NCI-H510A (cell line): ENCODE results near the gene GBP3.
"Not testable (repeated sequence)": the region's sequence is repeated elsewhere in the genome, so short reads cannot be mapped to it uniquely, and the experiment has no call there.

ENCODE experiments used
- DNase-seq: peaks from one replicate; lab custom pipeline; 2025; lab: John Stamatoyannopoulos, UW

GBP3 gene

GRCh38 chr1:89022167-89022959 is at the start of gene GBP3:
Gene GBP3, minus strand, starts transcription at chr1:89022866. Its CDS starts 2,145 bp downstream, at chr1:89020721.
- DNase-seq = peak; percentile 4

- DNase-seq = no peak
Observed at GRCh38 chr1:89070509-89070908, 47.8 kb upstream of the GBP3 start.

GRCh38 chr1:89069951-89070350 is 47.3 kb upstream of the GBP3 start:
- no peak for DNase-seq

GRCh38 chr1:89068291-89068690 is 45.6 kb upstream of the GBP3 start:
- no peak for DNase-seq

GRCh38 chr1:89065079-89065868 is 42.6 kb upstream of the GBP3 start, which contains the start of gene GBP1:
Gene GBP1, minus strand, starts transcription at chr1:89065208. Its CDS starts 1,974 bp downstream, at chr1:89063234.
- DNase-seq = no peak

- DNase-seq = no peak
Observed at GRCh38 chr1:89064632-89065031, 42.0 kb upstream of the GBP3 start.

- DNase-seq = no peak
Observed at GRCh38 chr1:89063094-89063493, 40.4 kb upstream of the GBP3 start.

- no peak for DNase-seq
Observed at GRCh38 chr1:89060091-89060490, 37.4 kb upstream of the GBP3 start.

GRCh38 chr1:89051955-89052312 is 29.3 kb upstream of the GBP3 start:
- no peak for DNase-seq

GRCh38 chr1:89051300-89051954 is 28.8 kb upstream of the GBP3 start:
- DNase-seq = no peak

GRCh38 chr1:89050649-89051033 is 28.0 kb upstream of the GBP3 start:
- no peak for DNase-seq

- not testable (repeated sequence) for DNase-seq
Observed at GRCh38 chr1:89049901-89050648, 27.4 kb upstream of the GBP3 start.

GRCh38 chr1:89049187-89049586 is 26.5 kb upstream of the GBP3 start:
- DNase-seq = not testable (repeated sequence)

GRCh38 chr1:89047734-89048133 is 25.1 kb upstream of the GBP3 start:
- no peak for DNase-seq

GRCh38 chr1:89046318-89047183 is 23.9 kb upstream of the GBP3 start:
- DNase-seq = not testable (repeated sequence)

- no peak for DNase-seq
Observed at GRCh38 chr1:89044970-89045721, 22.5 kb upstream of the GBP3 start.

- DNase-seq = no peak
Observed at GRCh38 chr1:89043940-89044339, 21.3 kb upstream of the GBP3 start.

- DNase-seq = no peak
Observed at GRCh38 chr1:89042491-89042890, 19.8 kb upstream of the GBP3 start.

- no peak for DNase-seq
Observed at GRCh38 chr1:89041721-89042120, 19.1 kb upstream of the GBP3 start.

- no peak for DNase-seq
Observed at GRCh38 chr1:89041119-89041641, 18.5 kb upstream of the GBP3 start.
